Subcutaneous adipose tissue (tissue), 4 donors: ENCODE results near the gene CHDH. TPM values are rescaled to one million over a fixed set of nuclear protein-coding genes. Genes with fewer than 3 reads are reported as not detected.

ENCODE experiments used
- CTCF ChIP-seq: fragments of 450-650 bp; IDR thresholded peaks from one replicate; pipeline ENCODE4 v1.5.1; 2016; ENCODE audit warnings: low read depth, mild to moderate bottlenecking, control low read depth, antibody characterized with exemption, moderate library complexity
- total RNA-seq, 4 donors: library from RNA; depleted of rRNA; stranded (reverse); fragments of >200 nt; gene quantifications; one replicate each; pipeline ENCODE4 v1.1.0, GENCODE V29; 2016

Gene CHDH
- total RNA-seq, 4 donors from 2014 or later = 0.19 to 2.2 (median 0.66) TPM

- TF ChIP-seq CTCF = no peak
Measured at GRCh38 chr3:53806182-53807116, 39.8 kb downstream of the CHDH start.

- TF ChIP-seq CTCF = no peak
Measured at GRCh38 chr3:53805463-53806159, 40.6 kb downstream of the CHDH start.

- TF ChIP-seq CTCF = no peak
Measured at GRCh38 chr3:53804697-53805462, 41.3 kb downstream of the CHDH start.

- no peak for TF ChIP-seq CTCF
Measured at GRCh38 chr3:53803816-53804695, 42.2 kb downstream of the CHDH start.

- no peak for TF ChIP-seq CTCF
Measured at GRCh38 chr3:53803124-53803815, 42.9 kb downstream of the CHDH start.

GRCh38 chr3:53802256-53802880, 43.9 kb downstream of the CHDH start:
- TF ChIP-seq CTCF = no peak
